Stimulated activated CD4-positive, alpha-beta T cell treated with anti-CD3 and anti-CD28 coated beads, Interleukin-1b, Interleukin-23, amount 100 ng/mL, for 1 hour (primary cell): ENCODE results near the gene ITGA11.

ENCODE experiments used
- DNase-seq, 2 donors: peaks; one replicate each; pipeline ENCODE4 v3.0.0-alpha.2; 2020; ENCODE audit warnings: low read depth in 2 of 2

ITGA11 gene

DNA sequence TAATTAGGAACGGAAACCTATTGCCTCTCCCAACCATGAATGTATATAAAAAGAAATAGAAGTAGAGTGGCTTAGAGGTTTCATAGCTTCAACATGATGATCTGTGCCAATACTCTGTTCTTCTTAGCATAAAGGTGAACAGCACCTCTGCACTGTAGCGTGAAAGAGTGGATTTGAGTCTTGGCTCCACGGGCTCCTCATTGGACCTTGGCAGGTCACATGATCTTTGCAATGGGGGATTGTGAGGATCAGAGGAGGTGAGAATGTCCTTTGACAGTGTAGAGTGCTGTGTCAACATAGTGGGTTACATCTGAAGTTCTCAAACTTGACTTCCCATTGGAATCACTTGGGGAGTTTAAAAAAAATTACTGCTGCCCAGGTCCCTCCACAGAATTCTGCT, 103.0 kb downstream of the ITGA11 start:
- no peak for DNase-seq

DNA sequence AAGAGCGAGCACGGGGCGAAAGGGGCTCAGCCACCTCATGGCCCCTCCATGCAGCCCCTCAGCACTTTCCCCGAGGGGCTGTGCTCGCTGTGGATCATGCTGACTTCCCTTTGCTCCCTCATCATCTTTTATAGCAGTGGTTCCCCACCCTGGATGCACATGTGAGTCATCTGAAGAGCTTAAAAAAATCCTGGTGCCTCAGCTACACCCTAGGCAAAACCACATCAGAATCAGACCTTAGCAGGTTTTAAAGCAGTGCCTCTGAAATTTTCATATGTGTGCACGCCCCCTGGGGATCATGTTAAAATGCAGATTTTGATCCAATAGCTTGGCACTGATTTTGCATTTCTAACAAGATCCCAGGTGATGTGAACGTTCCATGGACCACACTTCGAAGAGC, 103.5 kb downstream of the ITGA11 start:
- no peak for DNase-seq

DNA sequence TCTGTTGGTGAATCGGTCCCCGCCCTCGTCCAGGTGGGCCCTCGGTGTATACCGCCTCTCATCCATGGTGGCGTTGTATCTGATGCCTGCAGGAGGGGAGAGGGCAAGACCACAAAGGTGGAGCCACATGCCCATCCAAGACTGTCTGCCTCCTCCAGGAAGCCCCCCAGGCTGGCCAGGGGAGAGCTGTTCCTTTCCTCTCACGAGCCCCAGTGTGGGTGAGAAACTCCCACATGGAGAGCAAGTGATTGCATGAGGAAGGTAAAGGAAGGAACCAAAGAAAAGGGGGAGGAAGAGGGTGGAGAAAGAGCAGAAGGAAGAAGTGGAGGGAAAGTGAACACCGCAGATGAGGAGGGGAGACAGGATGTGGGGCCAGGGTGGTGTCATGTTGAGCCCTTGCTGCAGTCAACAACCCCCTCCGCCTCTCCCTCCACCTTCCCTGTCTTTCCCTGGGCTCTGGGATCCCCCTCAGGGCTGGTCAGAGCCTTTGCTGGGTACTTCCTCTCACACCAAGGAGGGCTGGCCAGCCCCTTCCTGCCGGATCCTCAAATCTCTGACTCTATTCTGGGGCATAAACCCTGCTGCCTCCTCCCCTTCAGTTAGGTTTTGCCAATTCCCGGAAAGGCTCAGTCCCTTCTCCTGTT, 105.1 kb downstream of the ITGA11 start:
- no peak for DNase-seq

DNA sequence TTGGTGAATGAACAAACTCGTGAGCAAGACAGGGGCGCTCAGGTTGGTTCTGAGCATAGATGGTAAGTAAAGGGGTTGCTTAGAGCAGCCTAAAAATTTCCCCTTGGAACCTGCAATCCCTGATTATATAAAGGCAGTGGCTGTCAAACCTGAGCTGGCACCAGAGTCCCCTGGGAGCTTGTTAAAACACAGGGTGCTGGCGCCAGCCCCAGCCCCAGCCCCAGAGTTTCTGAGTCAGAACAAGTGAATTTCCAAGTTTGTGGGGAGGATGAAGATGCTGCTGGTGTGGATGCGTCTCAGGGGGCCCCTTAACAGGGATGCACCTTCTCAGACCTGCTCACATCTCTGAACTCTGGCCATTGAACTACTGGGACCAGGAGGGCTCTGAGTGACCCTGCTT, 106.2 kb downstream of the ITGA11 start:
- no peak for DNase-seq

DNA sequence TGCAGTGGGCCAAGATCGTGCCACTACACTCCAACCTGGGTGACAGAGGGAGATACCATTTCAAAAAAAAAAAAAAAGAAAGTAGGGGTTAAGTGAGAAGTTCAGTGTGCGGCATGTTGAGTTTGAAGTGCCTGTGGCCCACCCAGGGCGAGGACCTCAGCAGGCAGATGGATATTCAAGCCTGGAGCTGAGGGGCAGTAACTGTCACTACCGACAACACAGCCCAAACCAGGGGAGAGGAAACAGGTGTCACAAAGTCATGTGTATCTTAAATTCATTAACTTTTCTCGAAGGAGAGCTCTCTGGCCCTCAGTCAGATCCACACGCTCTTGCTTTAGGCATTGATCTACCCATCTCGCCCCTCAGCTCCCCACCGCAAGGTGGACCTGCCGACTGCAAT, 109.2 kb downstream of the ITGA11 start:
- no peak for DNase-seq

DNA sequence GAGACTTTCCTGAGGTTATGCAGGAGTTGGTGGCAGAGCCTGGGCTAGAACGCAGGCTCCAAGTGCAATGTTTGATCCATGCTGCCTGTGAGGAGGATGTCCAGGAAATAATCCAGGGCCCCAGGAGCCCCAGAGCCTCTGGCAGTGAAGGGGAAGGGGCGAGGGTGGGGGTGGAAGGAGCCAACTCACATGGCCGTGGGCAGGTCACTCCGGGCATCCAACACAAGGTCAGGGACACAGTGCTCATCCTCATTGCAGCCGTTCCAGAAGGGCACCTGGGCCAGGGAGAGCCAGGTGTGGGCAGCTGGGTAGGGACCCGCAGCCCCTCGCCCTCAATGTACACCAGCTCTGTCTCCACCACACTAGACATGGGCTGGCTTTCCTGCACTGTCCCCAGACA, 110.7 kb downstream of the ITGA11 start:
- DNase-seq = no peak

DNA sequence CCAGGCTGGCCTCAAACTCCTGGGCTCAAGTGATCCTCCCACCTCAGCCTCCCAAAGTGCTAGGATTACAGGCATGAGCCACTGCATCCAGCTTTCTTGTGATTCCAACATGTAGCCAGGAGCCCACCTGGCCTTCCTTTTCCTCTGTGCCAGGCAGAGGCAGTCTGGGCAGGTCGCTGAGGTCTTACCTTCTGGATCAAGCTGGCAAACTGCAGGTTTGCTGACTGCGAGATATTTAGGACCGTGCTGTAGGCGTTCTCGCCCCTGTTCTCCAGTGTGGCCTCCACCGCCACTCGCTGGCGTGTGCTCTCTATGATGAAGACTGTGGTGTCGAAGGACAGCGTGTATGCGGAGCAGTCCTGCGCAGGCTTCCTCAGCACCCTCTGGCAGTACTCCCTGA, 112.0 kb downstream of the ITGA11 start:
- DNase-seq = no peak

DNA sequence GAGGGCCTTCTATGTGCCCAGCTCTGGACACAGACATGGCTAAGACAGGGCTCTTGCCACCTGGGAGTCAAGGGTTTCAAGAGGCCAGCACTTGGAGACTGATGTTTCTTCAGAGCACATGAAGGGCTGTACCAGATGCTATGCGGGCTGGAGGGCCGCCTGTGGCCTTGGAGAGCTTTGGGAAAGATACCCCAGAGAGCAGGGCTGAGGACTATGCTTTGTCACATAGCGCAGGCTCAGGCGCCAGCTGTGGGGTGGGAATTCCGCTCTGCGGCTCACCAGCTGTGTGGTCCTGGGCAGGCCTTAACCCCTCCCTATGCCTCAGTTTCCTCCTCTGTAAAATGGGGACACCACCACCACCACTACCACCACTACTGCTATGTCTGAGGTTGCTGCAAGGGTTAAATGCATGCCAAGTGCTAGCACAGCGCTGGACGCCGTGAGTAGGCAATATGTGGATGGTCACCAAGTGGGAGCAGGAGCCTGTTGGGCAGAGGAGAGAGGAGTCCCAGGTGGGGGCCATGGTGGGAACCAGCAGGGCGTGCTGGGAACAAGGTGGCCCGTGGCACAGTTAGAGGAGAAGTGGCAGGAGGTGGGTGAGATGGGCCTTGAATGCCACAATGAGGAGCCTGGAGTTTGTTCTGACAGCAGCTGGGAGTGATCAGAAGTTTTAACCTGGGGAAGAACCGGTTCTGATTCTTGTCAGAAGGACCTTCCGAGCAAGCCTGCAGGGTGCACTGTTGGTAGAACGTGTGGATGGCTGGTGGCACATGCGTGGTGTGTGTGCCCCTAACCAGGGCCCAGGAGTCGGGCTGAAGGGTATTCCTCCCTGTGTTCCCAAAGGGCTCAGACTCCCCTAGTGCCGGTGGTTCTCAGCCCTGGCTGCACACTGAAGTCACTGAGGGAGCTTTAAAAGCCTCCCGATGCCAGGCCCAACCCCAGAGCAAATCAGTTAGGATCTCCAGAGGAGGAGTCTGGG, 112.7 kb downstream of the ITGA11 start:
- DNase-seq = no peak

DNA sequence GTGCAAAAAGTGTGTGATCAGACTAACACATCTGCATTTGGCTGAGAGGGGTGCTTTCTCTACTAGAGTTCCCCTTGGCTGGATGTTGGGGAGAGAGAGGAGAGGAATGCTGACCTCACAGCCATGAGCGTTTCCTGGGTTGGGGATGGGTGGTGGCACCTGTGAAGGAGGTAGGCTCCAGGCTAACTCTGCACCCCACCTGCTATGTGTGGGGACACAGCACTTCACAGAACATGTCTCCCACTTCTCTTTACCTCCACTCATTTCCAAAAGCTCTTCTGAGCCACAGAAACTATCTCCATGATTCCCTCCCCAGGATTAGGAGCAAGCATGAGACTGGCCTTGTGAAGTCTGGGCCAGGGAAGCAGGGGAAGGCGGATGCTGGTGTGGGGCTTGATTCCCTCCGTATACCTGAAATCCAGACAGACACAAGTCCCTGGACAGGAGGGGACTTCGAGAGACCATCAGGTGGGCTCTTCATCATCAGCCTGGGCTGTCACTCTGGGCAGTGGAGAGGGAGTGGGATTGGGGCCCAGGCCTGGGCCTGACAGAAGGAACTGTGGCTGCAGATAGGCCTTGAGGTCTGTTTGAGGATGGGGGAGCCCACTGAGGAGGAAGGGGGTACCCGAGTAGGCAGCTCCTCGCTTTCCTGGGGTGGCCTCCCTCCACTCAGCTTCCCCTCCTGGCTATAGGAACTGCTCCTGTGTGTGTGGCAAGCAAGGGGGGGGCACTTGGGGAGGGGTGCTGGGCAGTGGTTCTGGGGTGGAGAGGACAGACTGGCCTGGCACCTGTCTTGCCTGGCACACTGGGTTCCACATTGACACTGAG, 113.7 kb downstream of the ITGA11 start:
- DNase-seq = no peak

DNA sequence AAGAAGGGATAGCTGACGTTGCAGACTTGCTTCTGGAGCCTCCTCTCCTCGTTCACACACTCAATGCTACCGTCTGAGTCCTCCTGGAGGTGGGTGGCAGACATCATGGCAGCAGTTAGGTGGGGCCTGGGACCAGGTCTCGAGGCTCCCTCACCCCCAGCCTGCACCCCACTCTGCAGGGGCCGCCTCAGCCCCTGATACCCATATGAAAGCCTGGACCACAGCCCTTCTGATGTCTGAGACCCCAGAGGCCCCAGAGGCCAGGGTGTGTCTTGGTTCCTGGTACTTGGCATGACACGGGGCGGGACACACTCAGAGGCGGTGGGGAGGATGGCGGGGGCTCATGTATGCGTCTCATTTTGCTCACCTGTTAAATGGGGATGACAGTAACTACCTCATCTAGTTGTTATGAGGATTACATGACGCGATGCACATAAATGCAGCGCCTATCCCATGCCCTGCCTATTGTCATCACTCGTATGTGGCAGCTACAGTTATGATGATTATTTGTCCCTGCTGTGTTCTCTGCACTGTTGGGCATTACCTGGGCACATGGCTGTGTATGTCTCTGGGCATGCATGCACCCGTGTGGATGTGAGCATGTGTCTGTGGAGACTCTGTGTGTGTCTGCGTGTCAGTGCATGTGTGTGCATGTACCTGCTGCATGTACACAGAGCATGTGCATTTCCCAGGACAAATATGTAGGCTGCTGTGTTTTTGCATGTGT, 114.5 kb downstream of the ITGA11 start:
- no peak for DNase-seq

DNA sequence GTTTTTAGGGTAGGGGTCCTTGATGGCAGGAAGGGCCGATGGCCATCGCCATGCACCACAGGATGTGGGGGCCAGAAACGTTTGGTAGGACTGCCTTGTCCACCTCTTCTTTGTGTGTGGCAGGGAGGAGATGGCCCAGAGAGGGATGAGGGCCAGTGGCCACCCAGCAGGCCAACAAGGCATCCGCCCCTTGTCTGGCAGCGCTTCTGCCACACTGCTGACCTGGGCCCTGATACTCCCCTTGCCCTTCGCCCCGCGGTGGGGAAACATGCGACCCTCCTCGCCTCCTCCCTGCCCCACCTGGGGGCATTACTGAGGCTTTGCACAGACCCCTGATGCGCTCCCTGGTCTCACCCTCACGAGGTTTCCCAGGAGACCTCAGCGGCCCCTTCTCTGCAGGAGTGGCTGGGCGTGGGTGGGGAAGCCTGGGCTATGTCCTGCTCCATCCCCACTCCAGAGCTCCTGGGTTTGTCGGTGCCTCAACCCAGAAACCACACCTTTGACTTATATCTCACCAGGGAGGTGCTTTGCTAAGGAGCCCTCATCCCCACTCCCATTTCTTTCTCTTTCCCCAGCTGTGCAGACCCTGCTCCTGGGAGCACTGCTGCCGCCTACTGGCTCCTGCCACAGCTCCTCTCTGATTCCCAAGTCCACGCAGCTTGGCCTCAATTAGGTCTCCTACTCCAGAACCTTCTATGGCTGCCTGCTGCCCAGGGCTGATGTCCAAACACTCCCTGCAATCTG, 115.7 kb downstream of the ITGA11 start:
- DNase-seq = no peak

DNA sequence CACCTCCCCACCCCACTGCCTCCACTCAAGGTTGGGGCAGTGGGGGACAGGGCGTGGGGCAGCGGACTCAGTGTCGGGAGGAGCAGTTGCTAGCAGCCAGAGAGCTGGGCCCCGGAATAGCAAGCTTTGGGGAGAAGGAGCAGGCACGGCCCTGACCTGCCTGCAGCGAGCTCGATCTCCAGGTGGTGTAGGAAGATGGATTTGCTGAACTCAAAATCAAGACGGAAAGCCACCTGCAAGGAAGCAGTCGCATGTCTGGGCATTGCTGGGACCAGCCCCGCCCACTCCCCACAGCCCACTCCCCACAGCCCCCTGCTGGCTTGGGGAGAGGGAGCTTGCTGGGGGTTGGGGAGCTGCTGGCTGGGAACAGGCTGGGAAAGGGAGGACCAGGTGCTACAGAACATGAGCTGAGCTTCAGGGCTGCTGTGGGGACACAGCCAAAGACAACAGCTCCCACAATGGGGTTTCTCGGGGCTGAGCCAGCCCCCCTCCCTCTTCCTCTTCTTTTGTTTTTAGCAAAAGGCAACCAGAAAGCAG, 116.4 kb downstream of the ITGA11 start:
- no peak for DNase-seq

DNA sequence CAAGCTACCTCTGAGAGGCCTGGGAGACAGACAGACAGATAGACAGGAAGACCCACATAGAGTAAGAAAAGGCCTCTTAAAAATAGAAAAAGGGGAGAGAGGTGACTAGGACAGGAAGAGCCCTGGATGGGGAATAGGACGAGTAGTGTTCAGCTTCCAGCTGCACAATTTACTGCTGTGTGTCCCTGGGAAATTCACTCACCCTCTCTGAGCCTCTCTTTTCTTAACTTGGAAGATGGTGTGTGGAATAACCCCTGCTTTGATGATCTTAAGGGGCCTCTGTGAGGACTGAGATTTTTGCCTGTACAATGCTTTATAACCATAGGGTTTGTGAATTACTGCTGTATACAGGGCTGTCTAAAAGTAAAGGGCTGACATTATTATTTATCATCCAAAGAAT, 116.9 kb downstream of the ITGA11 start:
- no peak for DNase-seq

DNA sequence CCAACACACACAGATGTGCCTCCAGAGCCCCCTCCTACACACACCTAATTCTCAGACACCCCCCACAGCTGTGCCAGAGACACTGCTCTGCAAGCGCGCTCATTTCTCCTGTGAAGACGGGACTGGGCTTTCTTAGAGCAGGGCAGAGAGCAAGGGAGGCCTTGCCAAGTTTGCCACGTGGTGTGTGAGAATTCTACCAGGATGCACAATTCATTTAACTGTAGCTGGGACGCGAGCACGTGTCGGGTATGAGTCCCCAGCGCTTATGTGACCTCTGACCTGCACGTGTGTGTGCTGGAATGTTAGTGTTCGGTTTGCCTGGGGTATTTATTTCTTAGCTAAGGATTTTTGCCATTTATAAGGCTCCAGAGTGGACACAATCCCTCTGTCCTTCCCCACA, 117.4 kb downstream of the ITGA11 start:
- DNase-seq = no peak

DNA sequence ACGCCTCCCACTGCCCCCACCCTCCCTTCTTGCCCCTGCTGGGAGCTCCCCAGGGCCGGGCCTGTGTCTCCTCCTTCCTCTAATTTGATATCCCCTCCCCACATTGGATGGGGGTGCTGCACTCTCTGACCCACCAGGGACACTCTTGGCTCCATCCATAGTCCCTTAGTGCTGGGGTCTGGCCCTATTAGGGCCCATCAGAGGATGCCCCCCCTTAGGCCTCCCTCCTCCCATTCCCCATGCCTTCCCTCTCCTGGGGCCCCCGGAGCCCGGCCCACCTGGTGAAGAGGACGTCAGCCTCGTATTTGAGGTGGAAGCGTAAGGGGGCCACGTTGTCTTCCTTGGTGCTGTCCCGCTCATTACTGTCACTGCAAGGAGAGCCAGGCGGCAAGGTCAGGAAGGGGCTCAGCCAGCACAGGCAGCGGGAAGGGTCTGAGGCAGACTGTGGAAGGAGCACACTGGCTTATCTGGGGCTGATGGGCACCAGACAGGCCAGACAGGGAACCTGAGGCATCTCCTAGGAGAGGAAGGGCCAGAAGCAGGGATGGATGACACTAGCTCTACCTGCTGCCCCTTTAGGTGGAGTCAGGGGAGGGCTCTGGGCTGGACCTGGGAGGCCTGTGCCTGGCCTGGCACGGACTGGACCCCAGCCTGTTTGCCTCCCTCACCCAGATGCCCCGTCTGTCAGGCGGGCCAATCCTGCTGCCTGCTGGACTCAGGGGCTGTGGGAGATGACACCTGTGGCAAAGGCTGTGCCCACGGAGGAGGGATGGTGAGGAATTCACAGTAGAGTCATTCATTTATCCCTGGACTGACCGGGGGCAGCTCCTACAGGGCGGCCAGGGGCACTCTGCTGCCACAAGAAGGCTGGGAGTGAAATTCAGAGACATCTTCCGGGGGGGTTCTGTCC, 118.2 kb downstream of the ITGA11 start:
- no peak for DNase-seq

DNA sequence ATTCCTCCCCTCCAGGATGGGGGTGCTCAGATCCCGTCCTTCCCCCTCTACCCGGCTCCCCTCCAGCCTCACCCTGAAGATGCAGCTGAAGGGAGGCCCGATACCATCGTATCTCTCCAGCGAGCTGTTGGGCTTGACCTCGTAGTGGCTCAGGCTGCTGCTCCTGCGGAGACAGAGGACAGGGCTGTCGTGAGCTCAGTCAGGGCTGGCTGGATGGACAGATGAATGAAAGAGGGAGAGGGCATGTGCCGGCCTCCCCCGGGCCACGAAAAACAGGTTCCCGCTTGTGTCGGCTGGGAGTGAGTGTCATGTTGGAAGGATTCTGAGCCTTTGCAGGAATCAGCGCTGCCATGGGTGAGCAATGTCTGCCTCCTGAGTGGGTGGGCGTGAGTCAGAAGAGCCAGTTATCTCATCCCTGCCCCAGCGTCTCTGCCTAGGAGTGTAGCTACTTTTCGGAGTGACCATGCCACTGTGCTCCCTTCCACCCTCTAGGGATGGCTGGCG, 119.2 kb downstream of the ITGA11 start:
- no peak for DNase-seq

DNA sequence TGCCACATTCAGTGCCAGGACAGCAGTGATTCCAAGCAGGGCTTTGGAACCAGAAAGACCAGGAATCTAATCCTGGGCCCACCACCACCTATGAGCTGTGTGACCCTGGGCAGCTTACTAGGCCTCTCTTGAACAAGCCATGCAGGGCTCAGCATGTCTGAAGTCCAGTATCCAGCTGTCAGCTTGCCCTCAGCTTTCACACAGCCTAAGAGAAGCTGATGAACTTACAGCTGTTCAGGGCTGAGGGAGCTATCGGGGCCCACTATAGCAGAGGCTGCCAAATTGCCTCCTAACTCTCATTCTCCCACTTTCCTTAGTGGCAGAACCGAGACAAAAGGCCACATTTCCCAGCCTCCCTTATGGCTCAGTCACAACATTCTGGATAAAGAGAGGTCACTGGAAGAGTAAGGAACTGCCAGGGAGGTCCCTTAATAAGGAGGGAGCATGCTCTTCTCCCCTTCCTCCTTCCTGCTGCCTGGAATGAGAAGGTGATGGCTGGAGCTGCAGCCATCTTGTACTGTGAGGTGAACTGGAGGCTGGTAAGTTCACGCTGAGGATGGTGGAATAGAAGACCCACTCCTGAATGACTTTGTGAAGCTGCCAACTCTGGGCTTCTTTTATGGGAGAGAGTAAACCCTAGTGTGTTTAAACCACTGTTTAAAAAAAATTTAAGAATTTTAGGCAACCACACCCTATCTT, 120.0 kb downstream of the ITGA11 start:
- DNase-seq = no peak

DNA sequence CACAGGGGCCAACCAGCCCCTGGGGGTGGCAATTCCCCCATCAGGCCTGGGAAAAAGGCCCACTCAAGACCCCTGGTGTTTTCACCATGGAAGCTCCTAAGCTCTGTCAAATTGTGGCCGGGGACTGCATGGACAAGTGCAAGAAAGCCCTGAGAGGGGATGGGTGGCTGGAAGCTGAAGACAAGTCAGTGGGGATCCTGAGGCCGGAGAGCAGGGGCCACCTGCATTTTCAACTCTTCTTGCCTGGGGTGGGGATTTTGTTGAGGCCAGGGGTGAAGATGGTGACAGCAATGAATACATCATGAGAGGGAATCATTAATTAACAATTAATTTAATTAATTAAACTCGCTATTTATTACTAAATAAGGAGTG, 120.5 kb downstream of the ITGA11 start:
- no peak for DNase-seq
